HepG2 (cell line): Measurements from ENCODE around the gene ARHGAP9. TPM values are rescaled to one million over a fixed set of nuclear protein-coding genes. Genes with fewer than 3 reads are reported as not detected.

Source experiments
- ATAC-seq: fragments of 200-7000 bp; cut with Tn5 transposase; 3 replicates; pipeline ENCODE4 v1.9.1; 2020; ENCODE audit warnings: mild to moderate bottlenecking, moderate library complexity
- BruUV-seq: library from RNA; stranded (reverse); fragments of 400-500 nt; replicated peaks from 2 replicates; lab custom pipeline; 2021; lab: Mats Ljungman, UMichigan
- CTCF ChIA-PET: fragments of 300-600 bp; formaldehyde crosslinking; extraction: SDS; loops from one replicate; lab custom pipeline; 2021; ENCODE audit warnings: low total read pairs, inconsistent platforms, low intra/inter-chr PET ratio; lab: Yijun Ruan, JAX
- POLR2A ChIA-PET: fragments of 350-600 bp; sonication (Branson Sonifier 250); formaldehyde crosslinking; loops from one replicate; lab custom pipeline; 2020; ENCODE audit warnings: antibody characterized with exemption, inconsistent platforms; lab: Yijun Ruan, JAX
- DNase-seq: peaks from one replicate; pipeline ENCODE4 v3.0.0-alpha.2; 2015; ENCODE audit warnings: low spot score
- FAIRE-seq: peaks from 3 replicates; lab custom pipeline; 2011; peaks lifted over from hg19 to GRCh38; lab: Jason Lieb, UNC
- H2AFZ ChIP-seq: one replicate; pipeline ENCODE4 v1.6.1; 2011; ENCODE audit warnings: low read length, inconsistent platforms
- H3K27ac ChIP-seq: fragments of 300-600 bp; 3 replicates; pipeline ENCODE4 v1.8.0; 2011; ENCODE audit warnings: mixed run types, mild to moderate bottlenecking, mixed read lengths, low read length, inconsistent platforms; ENCODE audit not compliant: insufficient read depth; ENCODE audit errors: extremely low read length
- H3K27me3 ChIP-seq, 2 experiments: fragments of 200-600 bp in 1 of 2; 2 replicates in 1 of 2; 3 replicates in 1 of 2; pipeline versions ENCODE4 v1.6.0 to v1.8.0; 2011; ENCODE audit warnings: low read length in 2 of 2, mild to moderate bottlenecking in 2 of 2, moderate library complexity in 2 of 2, inconsistent platforms in 1 of 2; ENCODE audit not compliant: insufficient read depth in 2 of 2, control insufficient read depth in 1 of 2
- H3K36me3 ChIP-seq, 2 experiments: fragments of 200-600 bp in 1 of 2; replicated peaks in 1 of 2; 2 replicates in 1 of 2; 3 replicates in 1 of 2; pipeline versions ENCODE4 v1.5.1 to v1.8.0; 2011; ENCODE audit warnings: low read length in 2 of 2, inconsistent platforms in 1 of 2; ENCODE audit not compliant: insufficient read depth in 2 of 2, control insufficient read depth in 1 of 2
- H3K4me1 ChIP-seq: 2 replicates; pipeline ENCODE4 v1.5.1; 2012; ENCODE audit warnings: low read length, inconsistent platforms; ENCODE audit not compliant: insufficient read depth
- H3K4me2 ChIP-seq: 2 replicates; pipeline ENCODE4 v1.6.0; 2011; ENCODE audit warnings: low read depth, low read length, inconsistent platforms
- H3K4me3 ChIP-seq, 3 experiments: fragments of 200-600 bp in 1 of 3; sonication (generic), shearing (Covaris generic) in 1 of 3; replicated peaks in 1 of 3; 2 replicates each; pipeline ENCODE4 v1.5.1; 2011 to 2016; ENCODE audit warnings: low read length in 3 of 3, inconsistent platforms in 2 of 3, low read depth in 2 of 3, mild to moderate bottlenecking in 2 of 3, control low read depth in 1 of 3, mixed read lengths in 1 of 3; ENCODE audit not compliant: insufficient read depth in 1 of 3
- H3K79me2 ChIP-seq: one replicate; pipeline ENCODE4 v1.6.1; 2011; ENCODE audit warnings: low read length, inconsistent platforms; ENCODE audit not compliant: insufficient read depth
- H3K9ac ChIP-seq: 2 replicates; pipeline ENCODE4 v1.6.0; 2011; ENCODE audit warnings: mild to moderate bottlenecking, low read depth, low read length, inconsistent platforms; ENCODE audit not compliant: insufficient read depth
- H3K9me3 ChIP-seq: 2 replicates; pipeline ENCODE4 v1.5.1; 2012; ENCODE audit warnings: mild to moderate bottlenecking, low read length
- H4K20me1 ChIP-seq: 2 replicates; pipeline ENCODE4 v1.6.0; 2011; ENCODE audit warnings: inconsistent platforms, mild to moderate bottlenecking, low read length, moderate library complexity; ENCODE audit not compliant: insufficient read depth
- JUNB ChIP-seq: sonication (generic); formaldehyde crosslinking; IDR thresholded peaks from 2 replicates; pipeline ENCODE4 v1.8.0; 2022; ENCODE audit warnings: missing genetic modification reagents, mild to moderate bottlenecking, borderline replicate concordance
- MXI1 ChIP-seq: IDR thresholded peaks from 3 replicates; pipeline ENCODE4 v1.6.1; 2012; ENCODE audit warnings: low read depth, low read length, inconsistent platforms, borderline replicate concordance
- POLR2AphosphoS5 ChIP-seq: IDR thresholded peaks from 2 replicates; pipeline ENCODE4 v1.6.1; 2012; ENCODE audit warnings: low read depth, low read length
- RORA ChIP-seq: sonication (generic); formaldehyde crosslinking; IDR thresholded peaks from 2 replicates; pipeline ENCODE4 v1.5.0; 2020; ENCODE audit warnings: mild to moderate bottlenecking, missing genetic modification reagents, moderate library complexity
- SAP130 ChIP-seq: IDR thresholded peaks from 2 replicates; pipeline ENCODE4 v1.6.1; 2016; ENCODE audit warnings: low read depth
- ZBTB38 ChIP-seq: sonication (generic); formaldehyde crosslinking; IDR thresholded peaks from 2 replicates; pipeline ENCODE4 v1.5.1; 2020; ENCODE audit warnings: mild to moderate bottlenecking, missing genetic modification reagents
- ZFX ChIP-seq: sonication (generic); formaldehyde crosslinking; IDR thresholded peaks from 2 replicates; pipeline ENCODE4 v1.4.0; 2020; ENCODE audit warnings: mild to moderate bottlenecking, low read depth, missing genetic modification reagents, moderate library complexity
- ZNF580 ChIP-seq: IDR thresholded peaks from 2 replicates; pipeline ENCODE4 v1.6.1; 2016; ENCODE audit warnings: low read depth, borderline replicate concordance
- ZNF777 ChIP-seq: sonication (generic); formaldehyde crosslinking; IDR thresholded peaks from 2 replicates; pipeline ENCODE4 v1.4.0; 2020; ENCODE audit warnings: missing genetic modification reagents
- ZNF790 ChIP-seq: sonication (generic); formaldehyde crosslinking; IDR thresholded peaks from 2 replicates; pipeline ENCODE4 v1.8.0; 2022; ENCODE audit warnings: missing genetic modification reagents, mild to moderate bottlenecking, borderline replicate concordance
- WGBS: methylation state at CpG from one replicate; pipeline ENCODE4 v1.1.6; 2017; ENCODE audit warnings: low lambda C conversion rate; 5-methylcytosine and 5-hydroxymethylcytosine counted together
- in situ Hi-C: cut with HindIII; loops from 2 replicates; pipeline ENCODE4 v1.10.0; 2017; ENCODE audit warnings: low pct_unique_long_range_greater_than_20kb; ENCODE audit not compliant: extremely low pct_ligation_motif_present
- intact Hi-C: fragments of 100-400 bp; cut with micrococcal nuclease; formaldehyde crosslinking; loops from one replicate; pipeline ENCODE4 v1.10.0; 2022; ENCODE audit not compliant: unreplicated experiment
- polyA plus RNA-seq, 8 experiments: library from polyadenylated mRNA; depleted of rRNA in 3 of 8; stranded (reverse) in 7 of 8; unstranded in 1 of 8; fragments of >200 nt; fragmentation: Illumina TruSeq in 4 of 8; extraction: Trizol in 4 of 8; gene quantifications; 2 replicates each; pipeline versions ENCODE4 v1.2.1 to v1.2.3, GENCODE V29; 2011 to 2016; ENCODE audit warnings: low read depth in 4 of 8, missing spikeins in 1 of 8, mixed read lengths in 1 of 8; ENCODE audit not compliant: insufficient read depth in 1 of 8
- total RNA-seq, 5 experiments: library from RNA; depleted of rRNA; stranded (reverse); fragments of >200 nt; fragmentation: Illumina TruSeq; extraction: Trizol; gene quantifications; 2 replicates each; pipeline ENCODE4 v1.2.3, GENCODE V29; 2016; ENCODE audit warnings: low read depth in 1 of 5
- TF ChIP-seq, protein P1 (sequence below): sonication (generic); formaldehyde crosslinking; IDR thresholded peaks from 2 replicates; pipeline ENCODE4 v1.4.0; 2020; ENCODE audit warnings: missing genetic modification reagents
- TF ChIP-seq, protein P2 (sequence below): sonication (generic); formaldehyde crosslinking; IDR thresholded peaks from 2 replicates; pipeline ENCODE4 v1.5.1; 2020; ENCODE audit warnings: mild to moderate bottlenecking, missing genetic modification reagents

The ARHGAP9 gene
- total and polyA plus RNA-seq, 2 of the 13 experiments (the other 11 are each of a cell fraction or from before 2014, with no cell fraction given), result 0.18 to 1.2 TPM

DNA sequence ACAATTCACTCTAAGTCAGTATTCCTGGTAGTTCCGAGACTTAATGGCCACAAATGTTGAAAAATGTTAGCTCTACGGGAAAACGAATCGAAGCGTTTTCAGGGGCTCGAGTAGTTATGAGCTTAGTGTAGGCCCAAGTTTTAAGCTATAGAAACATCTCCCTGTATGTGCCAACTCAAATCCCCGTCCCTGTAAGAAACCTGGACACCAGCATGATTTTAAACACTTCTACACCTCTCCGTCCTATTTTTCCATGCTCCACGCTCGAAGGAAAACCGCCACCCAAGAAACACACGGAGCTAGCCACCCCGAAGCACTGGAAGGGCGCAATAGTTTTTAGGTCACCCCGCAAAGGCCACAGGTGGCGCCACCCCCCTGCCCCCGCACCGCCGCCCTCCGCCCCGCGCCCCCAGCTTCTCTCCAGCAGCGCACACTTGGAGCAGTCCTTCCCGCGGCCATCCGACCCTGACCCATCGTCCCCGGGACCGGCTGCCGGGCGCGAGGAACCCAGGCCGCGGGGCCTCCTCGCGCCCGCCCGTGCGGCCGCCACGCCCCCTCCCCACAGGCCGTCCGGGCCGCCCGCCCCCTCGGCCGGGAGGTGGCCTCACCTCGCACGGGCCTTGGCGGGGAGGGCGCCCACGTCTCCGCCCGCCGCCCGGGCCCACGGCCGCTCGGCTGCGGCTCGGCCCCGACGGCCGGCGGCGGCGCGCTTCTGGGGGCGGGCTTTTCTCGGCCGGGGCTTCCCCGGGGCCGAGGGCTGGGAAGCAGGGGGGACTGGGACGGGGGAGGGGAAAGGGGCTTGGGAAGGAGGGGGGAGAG, 49.3 kb downstream of the ARHGAP9 start (continued):
- TF ChIP-seq ZNF580, result 0 out of 2 replicates have a peak, but pooled peaks have one; percentile 44
- peak; percentile 61 for TF ChIP-seq ZFX (CRISPR knock-in tag)
- 0 out of 2 replicates have a peak, but pooled peaks have one; percentile 19 for TF ChIP-seq ZNF790 (CRISPR knock-in tag)

GRCh38 chr12:57429473-57430111, 50.1 kb downstream of the ARHGAP9 start:
- intact Hi-C loops (no loop called here), in situ Hi-C loops (no loop called here)
- Histone ChIP-seq H3K79me2 (peaks cover 14% of the 10 kb centered on the region), H3K27ac (peak overlapping the region; percentile 88), H3K4me3 (peak overlapping the region; percentile 63 to 77 (median 73)), H4K20me1 (no peaks in the 10 kb centered on the region), H3K27me3 (no peaks in the 10 kb centered on the region; a peak in 1 of 5 replicates), H3K4me2 (peak overlapping the region; percentile 75), H3K9me3 (no peaks in the 10 kb centered on the region), H3K9ac (peak overlapping the region; percentile 89), H3K36me3 (no peaks in the 10 kb centered on the region), H2AFZ (no peak overlapping the region), H3K4me1 (peaks cover 35% of the 10 kb centered on the region)
- DNase-seq (no peak), FAIRE-seq (peak; percentile 43), ATAC-seq (no peak)
- ChIA-PET POLR2A (interaction anchor here (0.5 to 2.1 kb wide), 7 partner anchors 11 to 205 kb away, joined by 3 to 35 read pairs (median 4); partner anchors contain the start of genes GLI1 and INHBE), CTCF (no interaction called here)
- TF ChIP-seq, protein P1, sequence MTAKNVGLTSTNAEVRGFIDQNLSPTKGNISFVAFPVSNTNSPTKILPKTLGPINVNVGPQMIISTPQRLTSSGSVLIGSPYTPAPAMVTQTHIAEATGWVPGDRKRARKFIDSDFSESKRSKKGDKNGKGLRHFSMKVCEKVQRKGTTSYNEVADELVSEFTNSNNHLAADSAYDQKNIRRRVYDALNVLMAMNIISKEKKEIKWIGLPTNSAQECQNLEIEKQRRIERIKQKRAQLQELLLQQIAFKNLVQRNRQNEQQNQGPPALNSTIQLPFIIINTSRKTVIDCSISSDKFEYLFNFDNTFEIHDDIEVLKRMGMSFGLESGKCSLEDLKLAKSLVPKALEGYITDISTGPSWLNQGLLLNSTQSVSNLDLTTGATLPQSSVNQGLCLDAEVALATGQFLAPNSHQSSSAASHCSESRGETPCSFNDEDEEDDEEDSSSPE (CRISPR knock-in tag), result no peak
- TF ChIP-seq SAP130 (CRISPR knock-in tag) (peak; percentile 45; the same call in 1 of the 2 replicates), POLR2AphosphoS5 (0 out of 2 replicates have a peak, but pooled peaks have one; percentile 11), RORA (CRISPR knock-in tag) (no peak), ZNF777 (CRISPR knock-in tag) (0 out of 2 replicates have a peak, but pooled peaks have one; percentile 2), JUNB (no peak), MXI1 (peak; percentile 30; the same call in 1 of the 3 replicates), ZBTB38 (CRISPR knock-in tag) (0 out of 2 replicates have a peak, but pooled peaks have one; percentile 37)
- TF ChIP-seq, protein P2, sequence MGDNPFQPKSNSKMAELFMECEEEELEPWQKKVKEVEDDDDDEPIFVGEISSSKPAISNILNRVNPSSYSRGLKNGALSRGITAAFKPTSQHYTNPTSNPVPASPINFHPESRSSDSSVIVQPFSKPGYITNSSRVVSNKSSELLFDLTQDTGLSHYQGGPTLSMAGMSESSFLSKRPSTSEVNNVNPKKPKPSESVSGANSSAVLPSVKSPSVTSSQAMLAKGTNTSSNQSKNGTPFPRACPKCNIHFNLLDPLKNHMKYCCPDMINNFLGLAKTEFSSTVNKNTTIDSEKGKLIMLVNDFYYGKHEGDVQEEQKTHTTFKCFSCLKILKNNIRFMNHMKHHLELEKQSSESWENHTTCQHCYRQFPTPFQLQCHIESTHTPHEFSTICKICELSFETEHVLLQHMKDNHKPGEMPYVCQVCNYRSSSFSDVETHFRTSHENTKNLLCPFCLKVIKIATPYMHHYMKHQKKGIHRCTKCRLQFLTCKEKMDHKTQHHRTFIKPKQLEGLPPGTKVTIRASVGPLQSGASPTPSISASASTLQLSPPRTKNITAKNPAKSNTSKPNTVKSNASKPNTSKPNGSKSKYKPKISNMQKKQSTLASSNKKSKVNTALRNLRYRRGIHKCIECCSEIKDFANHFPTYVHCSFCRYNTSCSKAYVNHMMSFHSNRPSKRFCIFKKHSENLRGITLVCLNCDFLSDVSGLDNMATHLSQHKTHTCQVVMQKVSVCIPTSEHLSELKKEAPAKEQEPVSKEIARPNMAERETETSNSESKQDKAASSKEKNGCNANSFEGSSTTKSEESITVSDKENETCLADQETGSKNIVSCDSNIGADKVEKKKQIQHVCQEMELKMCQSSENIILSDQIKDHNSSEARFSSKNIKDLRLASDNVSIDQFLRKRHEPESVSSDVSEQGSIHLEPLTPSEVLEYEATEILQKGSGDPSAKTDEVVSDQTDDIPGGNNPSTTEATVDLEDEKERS, result 0 out of 2 replicates have a peak, but pooled peaks have one; percentile 17
- WGBS, result 25% methylated on average over 9 of the region's 9 CpGs
- TSS peak; percentile 80 for BruUV-seq
